Ishikawa (cell line): Measurements from ENCODE around the gene IL6.

Experiments used
- CEBPB ChIP-seq: IDR thresholded peaks from 2 replicates; pipeline ENCODE4 v1.6.1; 2012
- CREB1 ChIP-seq: IDR thresholded peaks from 2 replicates; pipeline ENCODE4 v1.6.1; 2012; ENCODE audit warnings: low read depth
- EP300 ChIP-seq: IDR thresholded peaks from 2 replicates; pipeline ENCODE4 v1.6.1; 2012; ENCODE audit warnings: borderline replicate concordance
- FOXM1 ChIP-seq: IDR thresholded peaks from 2 replicates; pipeline ENCODE4 v1.6.1; 2012; ENCODE audit warnings: low read depth, borderline replicate concordance
- MAX ChIP-seq: IDR thresholded peaks from 2 replicates; pipeline ENCODE4 v1.6.1; 2012
- NFIC ChIP-seq: IDR thresholded peaks from 2 replicates; pipeline ENCODE4 v1.6.1; 2012
- RAD21 ChIP-seq: IDR thresholded peaks from 2 replicates; pipeline ENCODE4 v1.6.1; 2012; ENCODE audit warnings: low read depth
- TAF1 ChIP-seq: IDR thresholded peaks from 2 replicates; pipeline ENCODE4 v1.6.1; 2012; ENCODE audit warnings: low read depth, mild to moderate bottlenecking
- USF1 ChIP-seq: IDR thresholded peaks from 2 replicates; pipeline ENCODE4 v1.6.1; 2012
- YY1 ChIP-seq: IDR thresholded peaks from 2 replicates; pipeline ENCODE4 v1.6.1; 2012; ENCODE audit warnings: low read depth
- ZBTB7A ChIP-seq: IDR thresholded peaks from 2 replicates; pipeline ENCODE4 v1.6.1; 2012; ENCODE audit warnings: low read depth
- TF ChIP-seq, protein P1 (sequence below): IDR thresholded peaks from 2 replicates; pipeline ENCODE4 v1.6.1; 2012; ENCODE audit warnings: low read depth, mild to moderate bottlenecking

DNA sequence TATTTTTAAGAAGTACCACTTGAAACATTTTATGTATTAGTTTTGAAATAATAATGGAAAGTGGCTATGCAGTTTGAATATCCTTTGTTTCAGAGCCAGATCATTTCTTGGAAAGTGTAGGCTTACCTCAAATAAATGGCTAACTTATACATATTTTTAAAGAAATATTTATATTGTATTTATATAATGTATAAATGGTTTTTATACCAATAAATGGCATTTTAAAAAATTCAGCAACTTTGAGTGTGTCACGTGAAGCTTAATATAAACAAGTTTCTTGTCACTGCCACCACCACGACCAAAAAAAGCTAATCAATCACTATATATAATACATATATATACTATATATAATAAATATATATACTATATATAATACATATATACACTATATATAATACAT lies 4.8 kb downstream of the IL6 start:
- no peak for TF ChIP-seq EP300
- TF ChIP-seq NFIC = no peak
- TF ChIP-seq USF1 = no peak
- no peak for TF ChIP-seq RAD21
- TF ChIP-seq TAF1 = no peak
- TF ChIP-seq CREB1 = no peak
- TF ChIP-seq MAX = no peak
- no peak for TF ChIP-seq ZBTB7A
- TF ChIP-seq, protein P1, sequence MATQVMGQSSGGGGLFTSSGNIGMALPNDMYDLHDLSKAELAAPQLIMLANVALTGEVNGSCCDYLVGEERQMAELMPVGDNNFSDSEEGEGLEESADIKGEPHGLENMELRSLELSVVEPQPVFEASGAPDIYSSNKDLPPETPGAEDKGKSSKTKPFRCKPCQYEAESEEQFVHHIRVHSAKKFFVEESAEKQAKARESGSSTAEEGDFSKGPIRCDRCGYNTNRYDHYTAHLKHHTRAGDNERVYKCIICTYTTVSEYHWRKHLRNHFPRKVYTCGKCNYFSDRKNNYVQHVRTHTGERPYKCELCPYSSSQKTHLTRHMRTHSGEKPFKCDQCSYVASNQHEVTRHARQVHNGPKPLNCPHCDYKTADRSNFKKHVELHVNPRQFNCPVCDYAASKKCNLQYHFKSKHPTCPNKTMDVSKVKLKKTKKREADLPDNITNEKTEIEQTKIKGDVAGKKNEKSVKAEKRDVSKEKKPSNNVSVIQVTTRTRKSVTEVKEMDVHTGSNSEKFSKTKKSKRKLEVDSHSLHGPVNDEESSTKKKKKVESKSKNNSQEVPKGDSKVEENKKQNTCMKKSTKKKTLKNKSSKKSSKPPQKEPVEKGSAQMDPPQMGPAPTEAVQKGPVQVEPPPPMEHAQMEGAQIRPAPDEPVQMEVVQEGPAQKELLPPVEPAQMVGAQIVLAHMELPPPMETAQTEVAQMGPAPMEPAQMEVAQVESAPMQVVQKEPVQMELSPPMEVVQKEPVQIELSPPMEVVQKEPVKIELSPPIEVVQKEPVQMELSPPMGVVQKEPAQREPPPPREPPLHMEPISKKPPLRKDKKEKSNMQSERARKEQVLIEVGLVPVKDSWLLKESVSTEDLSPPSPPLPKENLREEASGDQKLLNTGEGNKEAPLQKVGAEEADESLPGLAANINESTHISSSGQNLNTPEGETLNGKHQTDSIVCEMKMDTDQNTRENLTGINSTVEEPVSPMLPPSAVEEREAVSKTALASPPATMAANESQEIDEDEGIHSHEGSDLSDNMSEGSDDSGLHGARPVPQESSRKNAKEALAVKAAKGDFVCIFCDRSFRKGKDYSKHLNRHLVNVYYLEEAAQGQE = no peak
- no peak for TF ChIP-seq FOXM1
- no peak for TF ChIP-seq CEBPB
- TF ChIP-seq YY1 = no peak
